GM12891 (cell line): ENCODE measurements around the gene MSI2.

Source experiments
- PAX5 ChIP-seq: IDR thresholded peaks from 2 replicates; pipeline ENCODE4 v1.6.1; 2011; ENCODE audit warnings: low read length, moderate library complexity, mild to moderate bottlenecking; ENCODE audit not compliant: insufficient read depth, severe bottlenecking
- POLR2A ChIP-seq: IDR thresholded peaks from 2 replicates; pipeline ENCODE4 v1.6.1; 2011; ENCODE audit warnings: low read depth, low read length, control low read depth
- POLR2AphosphoS5 ChIP-seq: IDR thresholded peaks from 2 replicates; pipeline ENCODE4 v1.6.1; 2011; ENCODE audit warnings: low read depth, low read length, control low read depth
- POU2F2 ChIP-seq: IDR thresholded peaks from 2 replicates; pipeline ENCODE4 v1.6.1; 2011; ENCODE audit warnings: low read depth, mild to moderate bottlenecking, control low read depth, low read length, moderate library complexity
- SPI1 ChIP-seq: IDR thresholded peaks from 2 replicates; pipeline ENCODE4 v1.6.1; 2011; ENCODE audit warnings: low read depth, low read length, control low read depth
- TAF1 ChIP-seq: IDR thresholded peaks from 2 replicates; pipeline ENCODE4 v1.6.1; 2011; ENCODE audit warnings: low read depth, low read length, control low read depth

- TF ChIP-seq POLR2A (no peak), POLR2AphosphoS5 (no peak), POU2F2 (no peak), PAX5 (no peak), TAF1 (no peak), SPI1 (no peak)
Measured at GRCh38 chr17:57563958-57564357, 307.6 kb downstream of the MSI2 start.
